GM18511 (cell line): Measurements from ENCODE around the gene TIGD3.

Source experiments
- ATAC-seq: cut with Tn5 transposase; IDR thresholded peaks from one replicate; pipeline ENCODE4 v1.9.1; 2021; ENCODE audit warnings: mild to moderate bottlenecking, moderate library complexity; ENCODE audit not compliant: unreplicated experiment

The TIGD3 gene

GRCh38 chr11:65354265-65355012, at the start of gene TIGD3:
TIGD3 (plus strand) TSS chr11:65354751; CDS start chr11:65355809, 1,058 bp downstream.
- peak; percentile 88 for ATAC-seq

- ATAC-seq = no peak
Observed at GRCh38 chr11:65305501-65306268, 48.9 kb upstream of the TIGD3 start.

- no peak for ATAC-seq
Observed at GRCh38 chr11:65307298-65308229, 47.0 kb upstream of the TIGD3 start.

- ATAC-seq = no peak
Observed at GRCh38 chr11:65308281-65308891, 46.2 kb upstream of the TIGD3 start.

GRCh38 chr11:65309006-65309405, 45.5 kb upstream of the TIGD3 start:
- ATAC-seq = no peak

- ATAC-seq = no peak
Observed at GRCh38 chr11:65310215-65310614, 44.3 kb upstream of the TIGD3 start.

- no peak for ATAC-seq
Observed at GRCh38 chr11:65310736-65311135, 43.8 kb upstream of the TIGD3 start.

GRCh38 chr11:65311170-65311678, 43.3 kb upstream of the TIGD3 start:
- ATAC-seq = no peak

- peak; percentile 89 for ATAC-seq
Observed at GRCh38 chr11:65314501-65315203, 39.9 kb upstream of the TIGD3 start, which contains the start of gene CDC42EP2. CDC42EP2 (plus strand) TSS chr11:65314866; CDS start chr11:65320899, 6,033 bp downstream.

GRCh38 chr11:65315204-65315865, 39.2 kb upstream of the TIGD3 start:
- ATAC-seq = peak; percentile 16

GRCh38 chr11:65315866-65316226, 38.7 kb upstream of the TIGD3 start:
- no peak for ATAC-seq

GRCh38 chr11:65316227-65317024, 38.1 kb upstream of the TIGD3 start:
- no peak for ATAC-seq

GRCh38 chr11:65317025-65317786, 37.3 kb upstream of the TIGD3 start:
- ATAC-seq = no peak

GRCh38 chr11:65320386-65321075, 34.0 kb upstream of the TIGD3 start:
- ATAC-seq = no peak

- no peak for ATAC-seq
Observed at GRCh38 chr11:65321076-65321475, 33.5 kb upstream of the TIGD3 start.

GRCh38 chr11:65321828-65322485, 32.6 kb upstream of the TIGD3 start:
- ATAC-seq = no peak

GRCh38 chr11:65323813-65324212, 30.7 kb upstream of the TIGD3 start:
- no peak for ATAC-seq
